Chondrocyte (in vitro differentiated cells): ENCODE results near the gene NGEF. TPM values are rescaled to one million over a fixed set of nuclear protein-coding genes. Genes with fewer than 3 reads are reported as not detected.

Source experiments
- DNase-seq: peaks from one replicate; pipeline ENCODE4 v3.0.0; 2021; ENCODE audit warnings: mixed read lengths, low spot score
- H3K27ac Mint-ChIP-seq: one replicate; pipeline ENCODE4 v1.8.0; 2021; ENCODE audit warnings: mild to moderate bottlenecking, moderate library complexity, mixed read lengths; ENCODE audit not compliant: unreplicated experiment
- H3K27me3 Mint-ChIP-seq: 2 replicates; pipeline ENCODE4 v1.8.0; 2021; ENCODE audit warnings: low read depth, mixed read lengths
- H3K36me3 Mint-ChIP-seq: 2 replicates; pipeline ENCODE4 v1.8.0; 2021; ENCODE audit warnings: low read depth, mixed read lengths
- H3K4me1 Mint-ChIP-seq: 2 replicates; pipeline ENCODE4 v1.8.0; 2021; ENCODE audit warnings: low read depth, mild to moderate bottlenecking, mixed read lengths
- H3K4me3 Mint-ChIP-seq: one replicate; pipeline ENCODE4 v1.8.0; 2021; ENCODE audit warnings: mild to moderate bottlenecking, moderate library complexity, mixed read lengths; ENCODE audit not compliant: unreplicated experiment
- H3K9me3 Mint-ChIP-seq: 2 replicates; pipeline ENCODE4 v1.8.0; 2021; ENCODE audit warnings: low read depth, mixed read lengths
- CTCF ChIP-seq: fragments of 200-600 bp; sonication (generic); IDR thresholded peaks from 2 replicates; pipeline ENCODE4 v1.5.0; 2021; ENCODE audit warnings: antibody characterized with exemption, mild to moderate bottlenecking, moderate library complexity
- total RNA-seq: library from RNA; stranded (reverse); gene quantifications from 3 replicates; pipeline ENCODE4 v1.2.1, GENCODE V29; 2021

The NGEF gene
- total RNA-seq, 1 donor from 2014 or later = 0.10 TPM

- Mint-ChIP-seq H3K4me3 (no peak overlapping the region), H3K4me1 (no peaks in the 10 kb centered on the region), H3K27ac (no peak overlapping the region), H3K36me3 (no peaks in the 10 kb centered on the region), H3K27me3 (peaks cover 3% of the 10 kb centered on the region), H3K9me3 (peaks cover 5% of the 10 kb centered on the region)
- TF ChIP-seq CTCF = no peak
- no peak for DNase-seq
These were observed 23.2 kb upstream of the NGEF start for GRCh38 chr2:233036162-233036838.

- peaks cover 1% of the 10 kb centered on the region for H3K27me3 Mint-ChIP-seq
- peaks cover 5% of the 10 kb centered on the region for H3K9me3 Mint-ChIP-seq
- no peak for TF ChIP-seq CTCF
- no peaks in the 10 kb centered on the region for H3K4me1 Mint-ChIP-seq
- no peaks in the 10 kb centered on the region for H3K36me3 Mint-ChIP-seq
- no peak for DNase-seq
- no peak overlapping the region for H3K27ac Mint-ChIP-seq
- H3K4me3 Mint-ChIP-seq = no peak overlapping the region
These were observed 22.5 kb upstream of the NGEF start for GRCh38 chr2:233035426-233036161.

GRCh38 chr2:233034091-233034882 lies 21.2 kb upstream of the NGEF start:
- DNase-seq = no peak
- H3K36me3 Mint-ChIP-seq = no peaks in the 10 kb centered on the region
- H3K27me3 Mint-ChIP-seq = peaks cover 1% of the 10 kb centered on the region
- H3K9me3 Mint-ChIP-seq = peaks cover 6% of the 10 kb centered on the region
- peaks cover 2% of the 10 kb centered on the region for H3K4me1 Mint-ChIP-seq
- no peak overlapping the region for H3K4me3 Mint-ChIP-seq
- no peak for TF ChIP-seq CTCF
- H3K27ac Mint-ChIP-seq = no peak overlapping the region

GRCh38 chr2:233033672-233034071 lies 20.6 kb upstream of the NGEF start:
- no peak for TF ChIP-seq CTCF
- no peak for DNase-seq

More at GRCh38 chr2:233033672-233034071, 20.6 kb upstream of the NGEF start:
- Mint-ChIP-seq H3K36me3 (no peaks in the 10 kb centered on the region), H3K9me3 (peaks cover 7% of the 10 kb centered on the region), H3K27me3 (peaks cover 1% of the 10 kb centered on the region), H3K4me1 (peaks cover 8% of the 10 kb centered on the region), H3K4me3 (no peak overlapping the region), H3K27ac (no peak overlapping the region)
